ENCODE results near the gene PLCXD3.

The PLCXD3 gene

DNA sequence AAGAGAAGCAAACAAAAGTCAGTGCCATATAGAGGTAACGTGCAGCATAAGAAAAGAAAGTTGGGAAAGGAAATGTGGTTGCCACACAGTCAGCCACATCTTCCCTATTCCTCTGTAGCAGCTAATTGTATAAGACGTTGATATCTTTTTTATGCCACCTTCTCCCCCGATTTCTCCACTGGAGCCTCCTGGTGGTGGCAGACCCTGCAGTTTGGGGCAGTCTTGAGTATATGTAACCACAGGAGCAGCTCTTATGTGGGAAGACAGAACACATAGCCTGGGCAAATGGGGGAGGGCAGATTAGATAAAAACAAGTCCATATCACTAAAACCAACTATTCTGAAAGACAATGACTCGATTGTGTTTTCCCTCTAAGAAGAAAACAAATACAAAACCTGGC lies 99.7 kb downstream of the PLCXD3 start:
- DNase-seq = no peak

DNA sequence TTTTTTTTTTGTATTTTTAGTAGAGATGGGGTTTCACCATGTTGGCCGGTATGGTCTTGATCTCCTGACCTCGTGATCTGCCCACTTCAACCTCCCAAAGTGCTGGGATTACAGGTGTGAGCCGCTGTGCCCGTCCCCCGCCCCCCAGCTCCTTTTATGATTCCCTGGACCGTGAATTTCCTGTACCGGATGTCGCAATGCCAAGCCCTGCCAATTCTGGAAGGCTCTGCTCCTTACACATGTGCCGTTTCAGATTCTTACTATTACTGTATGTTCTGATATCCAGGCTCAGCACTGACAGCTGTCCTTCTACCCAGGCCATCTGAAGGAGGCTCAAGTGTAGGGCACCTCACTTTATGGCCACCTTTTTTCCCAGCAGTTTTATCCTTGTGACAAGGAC lies 100.1 kb downstream of the PLCXD3 start:
- no peak for DNase-seq

DNA sequence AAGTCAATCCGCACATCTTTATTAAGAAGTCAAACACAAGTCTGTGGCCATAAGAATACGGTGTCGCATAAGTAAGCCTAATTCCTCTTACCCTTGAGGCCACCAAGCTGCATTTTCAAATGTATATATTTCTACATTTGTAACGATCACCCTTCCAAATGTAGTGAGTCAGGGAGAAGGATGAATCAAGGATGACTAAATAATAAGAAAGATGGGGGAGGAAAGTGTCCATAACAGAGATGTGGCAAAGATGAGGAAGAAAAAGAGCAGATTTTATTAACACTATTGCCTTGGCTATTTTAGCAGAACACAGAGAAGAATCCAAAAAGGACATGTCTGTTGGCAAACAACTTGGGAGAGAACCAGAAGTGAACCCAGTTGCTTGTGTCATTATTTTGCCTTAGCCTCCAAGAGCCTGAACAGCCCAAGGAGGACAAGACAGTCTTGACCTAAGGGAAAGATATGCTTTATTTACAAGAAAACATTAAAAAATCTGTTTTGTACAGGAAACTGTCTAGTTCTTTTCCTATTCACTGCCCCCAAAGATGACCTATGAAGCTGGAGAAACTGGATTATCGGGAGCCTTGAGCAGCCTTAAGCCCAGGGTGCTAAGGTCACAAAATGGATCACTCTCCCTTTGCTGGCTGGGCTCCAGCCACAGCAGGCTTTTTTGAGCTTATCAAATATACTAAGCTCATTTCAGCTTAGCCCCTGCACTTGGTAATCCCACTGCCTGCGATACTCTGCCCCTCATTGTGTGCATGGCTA lies 101.5 kb downstream of the PLCXD3 start:
- peak; percentile 73 for DNase-seq

DNA sequence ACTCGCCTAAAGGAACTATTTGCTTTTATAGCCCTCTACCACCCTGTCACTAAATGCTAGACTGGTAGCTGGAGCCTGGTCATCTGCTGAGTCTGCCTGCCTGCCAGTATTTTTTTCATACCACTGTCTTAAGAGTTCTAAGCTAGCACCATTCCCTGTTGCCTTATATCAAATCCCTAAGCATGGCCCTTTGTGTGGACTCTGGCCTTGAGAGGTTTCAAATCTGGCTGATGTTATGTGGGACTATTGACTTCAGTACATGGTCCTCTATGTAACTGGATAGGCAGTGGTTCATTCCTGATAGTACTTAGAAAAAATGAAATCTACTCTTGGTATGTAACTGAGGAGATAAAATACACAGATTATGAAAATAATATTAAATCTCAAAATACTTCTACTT lies 103.5 kb downstream of the PLCXD3 start:
- DNase-seq = no peak

DNA sequence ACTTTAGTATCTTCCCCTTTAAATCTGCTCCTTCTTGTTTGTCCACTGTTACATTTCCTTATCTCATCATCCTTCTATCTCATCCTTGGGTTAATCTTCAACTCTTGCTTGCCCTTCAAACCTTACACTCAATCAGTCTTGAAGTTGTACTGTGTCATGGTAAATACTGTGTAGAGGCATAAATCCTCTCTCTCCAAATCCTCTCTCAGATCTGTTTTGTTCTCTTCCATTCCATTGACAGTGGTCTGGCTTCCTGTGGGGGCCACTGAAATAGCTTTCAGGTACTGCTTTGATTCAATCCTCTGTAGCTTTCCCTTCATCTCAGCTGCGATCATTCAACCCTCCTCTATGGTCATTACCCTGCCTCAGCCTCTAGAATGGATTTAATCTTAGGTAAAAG lies 104.0 kb downstream of the PLCXD3 start:
- DNase-seq = no peak

DNA sequence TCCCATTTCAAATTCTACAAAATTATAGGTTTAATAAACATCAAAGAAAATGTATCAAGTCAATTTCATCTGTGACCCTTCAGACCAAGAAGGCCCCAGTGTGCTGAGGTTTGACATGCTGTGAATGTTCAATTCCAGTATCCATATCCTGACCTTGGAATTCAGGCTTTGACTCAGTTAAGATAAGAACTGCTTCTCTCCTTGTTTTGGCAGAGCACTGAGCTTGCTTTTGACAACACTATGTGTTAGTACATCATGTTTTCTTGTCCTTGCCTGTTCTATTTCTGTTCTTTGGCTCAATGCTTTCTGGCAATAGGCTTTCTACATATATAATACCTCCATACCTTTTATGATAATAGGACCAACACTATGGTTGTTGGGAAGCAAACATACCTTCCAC lies 105.6 kb downstream of the PLCXD3 start:
- no peak for DNase-seq

DNA sequence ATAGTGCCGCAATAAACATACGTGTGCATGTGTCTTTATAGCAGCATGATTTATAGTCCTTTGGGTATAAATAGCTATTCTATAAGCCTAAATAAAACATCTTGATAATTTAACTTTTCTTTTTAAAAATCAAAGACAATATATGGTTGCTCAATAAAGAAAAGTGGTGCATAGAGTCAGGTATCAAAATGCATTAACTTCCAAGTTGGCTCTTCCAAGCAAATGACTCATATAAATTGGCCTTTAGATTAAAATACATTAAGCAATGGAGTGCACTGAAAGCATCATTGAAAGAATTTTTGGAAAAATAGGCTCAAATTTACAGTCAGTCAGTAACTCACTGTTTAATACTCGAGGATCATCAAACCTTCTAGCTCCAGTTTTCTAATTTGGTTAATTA lies 106.6 kb downstream of the PLCXD3 start:
- no peak for DNase-seq

DNA sequence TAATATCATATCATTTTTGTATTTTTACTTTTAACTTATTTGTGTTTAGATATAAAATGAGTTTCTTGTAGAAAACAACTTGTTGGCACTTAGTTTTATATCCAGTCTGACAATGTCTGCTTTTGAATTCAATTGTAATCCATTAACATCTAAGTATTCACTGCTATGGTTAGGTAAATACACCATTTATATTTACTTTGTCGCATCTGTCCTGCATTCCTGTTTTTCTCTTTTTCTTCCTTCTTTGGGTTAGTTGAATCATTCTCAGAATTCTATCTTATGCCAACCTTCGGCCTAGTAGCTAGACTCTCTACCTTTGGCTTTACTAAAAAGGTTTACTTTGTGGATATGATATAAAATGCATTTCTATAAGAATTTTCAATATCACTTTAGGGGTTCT lies 107.6 kb downstream of the PLCXD3 start:
- no peak for DNase-seq

DNA sequence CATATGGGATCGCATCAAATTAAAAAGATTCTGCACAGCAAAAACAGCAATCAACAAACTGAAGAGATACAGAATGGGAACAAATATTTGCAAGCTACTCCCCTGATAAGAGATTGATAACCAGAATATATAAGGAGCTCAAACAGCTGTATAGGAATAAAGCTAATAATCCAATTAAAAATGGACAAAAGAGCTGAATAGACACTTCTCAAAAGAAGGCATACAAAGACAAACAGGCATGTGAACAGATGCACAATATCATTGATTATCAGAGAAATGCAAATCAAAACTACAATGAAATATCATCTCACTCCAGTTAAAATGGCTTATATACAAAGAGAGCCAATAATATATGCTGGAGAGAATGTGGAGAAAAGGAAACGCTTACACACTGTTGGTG lies 110.6 kb downstream of the PLCXD3 start:
- no peak for DNase-seq

DNA sequence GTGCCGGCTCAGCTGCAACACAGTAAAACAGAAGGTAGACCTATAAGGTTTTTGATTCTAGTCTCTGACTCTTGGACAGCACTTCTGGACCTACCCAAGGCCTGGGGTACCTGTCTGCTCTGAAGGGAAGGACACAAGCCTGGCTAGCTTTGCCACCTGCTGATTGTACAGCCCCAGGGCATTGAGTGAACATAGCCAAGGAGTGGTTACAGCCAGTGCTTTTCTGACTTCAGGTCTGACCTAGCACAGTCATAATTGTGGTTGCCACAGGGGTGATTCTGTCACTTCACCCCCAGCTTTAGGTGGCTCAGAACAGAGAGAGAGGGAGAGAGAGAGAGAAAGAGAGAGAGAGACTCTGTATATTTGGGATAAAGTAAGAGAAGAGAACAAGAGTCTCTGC lies 118.4 kb downstream of the PLCXD3 start:
- no peak for DNase-seq

DNA sequence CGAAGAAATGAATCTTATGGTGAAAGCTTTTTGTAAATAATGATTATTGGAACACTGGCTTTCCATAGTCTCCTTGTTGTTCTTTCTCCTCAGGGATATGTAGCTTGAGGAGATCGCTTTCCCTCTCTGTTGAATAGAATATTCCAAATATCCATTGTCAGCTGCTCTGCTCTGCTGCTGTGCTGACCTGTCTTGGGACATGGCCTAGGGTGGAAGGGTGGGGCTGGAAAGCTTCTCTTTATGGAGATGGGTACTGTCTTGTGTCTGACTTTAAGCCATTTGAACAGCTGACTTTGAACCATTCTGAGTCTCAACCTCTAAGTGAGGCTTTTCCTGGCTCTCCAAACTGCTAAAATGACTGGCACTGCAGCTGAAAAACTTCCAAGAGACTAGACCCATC lies 135.8 kb downstream of the PLCXD3 start:
- DNase-seq = no peak

DNA sequence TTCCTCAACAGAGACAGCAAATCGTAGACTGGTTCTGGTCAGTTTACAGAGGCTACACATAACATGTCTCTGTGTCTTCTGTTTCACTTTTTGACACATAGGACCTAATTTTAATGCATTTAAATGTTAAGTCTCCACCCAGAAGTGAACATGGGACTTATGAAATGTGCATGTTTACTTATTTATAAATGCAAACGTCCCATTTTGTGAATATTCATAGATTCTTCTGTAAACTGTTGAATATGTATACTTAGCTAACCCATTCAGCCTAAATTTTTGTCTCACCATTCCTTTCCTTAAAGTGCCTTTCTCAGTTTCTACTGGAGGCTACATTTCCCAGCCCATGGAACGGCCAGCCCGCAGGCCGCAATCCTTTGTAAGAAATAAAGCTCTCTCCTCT lies 137.2 kb downstream of the PLCXD3 start:
- no peak for DNase-seq

DNA sequence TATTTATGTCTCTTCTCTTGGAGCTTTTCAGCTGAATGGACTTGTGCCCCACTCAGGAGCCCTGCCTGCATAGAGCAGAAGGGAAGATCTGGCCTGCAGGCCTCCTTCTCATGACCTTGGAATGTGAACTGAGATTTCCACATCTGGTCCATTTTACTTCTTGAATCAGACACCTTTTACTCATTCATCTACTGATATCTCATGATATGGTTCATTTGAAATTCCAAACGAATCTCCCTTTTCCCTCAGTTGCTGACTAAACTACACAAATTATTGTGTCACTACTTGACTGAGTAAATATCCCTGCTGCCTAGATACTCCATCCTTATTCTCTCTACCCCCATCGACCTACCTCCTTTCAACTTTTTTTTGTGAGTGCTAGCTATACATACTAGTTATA lies 138.7 kb downstream of the PLCXD3 start:
- DNase-seq = peak; percentile 73

DNA sequence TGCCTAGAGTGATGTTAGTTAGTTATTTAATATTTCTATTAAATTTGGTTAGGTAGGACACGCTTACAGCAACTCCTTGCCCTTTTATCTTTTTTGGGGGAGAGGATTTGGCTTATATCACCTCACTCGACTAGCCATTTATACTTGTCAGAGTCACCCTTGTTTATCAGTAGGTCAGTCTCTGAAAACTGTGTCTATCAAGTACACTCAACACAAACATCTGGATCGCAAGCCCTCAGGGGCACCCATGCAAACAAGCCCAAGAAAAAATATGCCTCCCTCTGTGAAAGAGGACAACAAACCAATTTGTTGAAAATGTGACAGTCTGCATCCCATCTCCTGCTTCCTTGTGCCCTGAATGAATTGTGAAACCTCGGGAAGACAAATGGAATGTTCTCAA lies 139.9 kb downstream of the PLCXD3 start:
- no peak for DNase-seq

DNA sequence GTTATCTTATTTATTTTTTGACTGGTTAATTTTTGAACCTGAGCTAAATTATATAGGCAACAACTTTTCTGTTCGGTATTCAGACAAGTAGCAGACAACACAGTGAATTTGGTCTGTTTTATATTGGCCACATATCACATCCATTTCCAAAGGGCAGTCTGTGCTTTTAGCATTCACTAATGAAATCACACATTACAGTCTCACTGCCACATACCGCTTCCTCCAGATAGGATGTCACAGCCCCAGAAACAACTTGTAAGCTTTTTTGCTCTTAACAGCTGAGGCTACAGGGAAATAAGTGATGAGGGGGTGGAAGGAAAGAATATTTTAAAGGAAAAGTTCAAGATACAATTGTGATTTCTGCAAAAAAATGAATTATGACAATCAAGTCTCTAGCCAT lies 140.6 kb downstream of the PLCXD3 start:
- no peak for DNase-seq

DNA sequence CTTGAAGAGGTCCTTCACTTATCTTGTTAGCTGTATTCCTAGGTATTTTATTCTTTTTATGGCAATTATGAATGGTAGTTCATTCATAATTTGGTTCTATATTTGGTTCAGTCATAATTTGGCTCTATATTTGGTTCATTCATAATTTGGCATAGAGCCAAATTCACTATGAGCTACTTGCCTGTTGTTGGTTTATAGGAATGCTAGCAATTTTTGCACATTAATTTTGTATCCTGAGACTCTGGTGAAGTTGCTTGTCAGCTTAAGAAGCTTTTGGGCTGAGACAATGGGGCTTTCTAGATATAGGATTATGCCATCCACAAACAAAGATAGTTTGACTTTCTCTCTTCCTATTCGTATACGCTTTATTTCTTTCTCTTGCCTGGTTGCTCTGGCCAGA lies 142.2 kb downstream of the PLCXD3 start:
- DNase-seq = peak; percentile 33

DNA sequence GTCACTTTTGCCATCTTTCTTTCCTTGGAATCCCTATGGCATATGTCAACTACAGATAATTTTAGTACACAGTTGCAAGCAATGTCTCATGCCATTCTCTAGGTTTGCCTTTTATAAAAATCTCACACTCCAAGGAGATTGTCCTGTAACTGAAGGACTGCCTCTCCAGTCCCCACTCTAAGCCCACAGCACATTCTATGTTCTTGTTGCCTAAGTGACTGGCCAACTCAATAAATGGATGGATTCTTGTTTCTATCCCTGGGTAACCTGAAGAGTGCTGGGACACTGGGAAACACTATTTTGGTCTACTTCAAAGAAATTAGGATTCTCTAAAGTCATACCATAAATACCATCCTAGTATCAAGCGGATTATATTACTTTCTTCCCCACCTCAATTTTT lies 145.0 kb downstream of the PLCXD3 start:
- no peak for DNase-seq

DNA sequence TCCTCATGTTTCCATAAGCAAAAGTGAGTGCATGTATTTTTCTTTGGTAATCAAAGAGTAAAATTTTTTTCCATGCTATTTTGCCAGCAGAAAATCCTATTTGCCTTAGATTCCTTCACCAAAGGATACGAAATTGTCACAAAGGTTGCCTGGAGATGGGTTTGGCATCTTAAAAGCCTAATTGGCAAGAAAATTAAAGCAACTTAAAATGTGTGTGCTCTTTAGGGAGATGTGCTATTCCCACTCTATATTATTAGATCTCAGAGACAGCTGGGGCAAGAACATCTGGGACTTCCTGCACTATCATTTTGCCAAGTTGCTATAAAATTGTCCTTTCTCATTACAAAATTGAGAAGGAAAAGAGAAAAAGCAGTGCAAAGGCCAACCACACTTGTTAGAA lies 146.1 kb downstream of the PLCXD3 start:
- DNase-seq = no peak

DNA sequence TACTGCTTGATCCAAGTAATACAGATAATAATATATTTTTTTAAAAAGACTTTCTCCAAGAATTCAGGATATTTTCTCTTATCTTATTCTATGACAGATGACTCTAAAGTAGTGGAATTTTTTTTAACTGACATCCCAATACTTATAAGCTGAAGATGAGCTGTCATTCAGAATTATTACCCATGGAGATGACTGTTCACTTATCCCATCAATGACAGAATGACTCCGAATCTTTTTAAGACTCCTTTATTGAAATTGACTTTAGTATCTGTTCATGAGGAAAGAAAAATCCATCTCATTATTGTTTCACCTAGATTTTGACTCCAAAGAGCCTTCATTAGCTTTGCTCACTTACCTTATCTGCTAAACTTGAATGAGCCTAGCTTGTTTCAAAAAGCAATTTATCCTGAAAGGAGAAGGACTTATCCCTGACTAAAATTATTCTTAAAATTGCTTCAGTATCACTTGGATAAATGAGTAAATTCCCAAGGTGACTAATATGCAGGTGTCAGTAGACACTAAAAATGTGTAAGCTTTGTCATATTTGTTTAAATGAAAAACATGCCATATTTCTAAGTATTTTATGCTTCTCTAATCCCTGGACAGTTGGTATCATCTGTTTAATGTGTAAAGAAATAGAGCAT lies 146.9 kb downstream of the PLCXD3 start:
- no peak for DNase-seq

DNA sequence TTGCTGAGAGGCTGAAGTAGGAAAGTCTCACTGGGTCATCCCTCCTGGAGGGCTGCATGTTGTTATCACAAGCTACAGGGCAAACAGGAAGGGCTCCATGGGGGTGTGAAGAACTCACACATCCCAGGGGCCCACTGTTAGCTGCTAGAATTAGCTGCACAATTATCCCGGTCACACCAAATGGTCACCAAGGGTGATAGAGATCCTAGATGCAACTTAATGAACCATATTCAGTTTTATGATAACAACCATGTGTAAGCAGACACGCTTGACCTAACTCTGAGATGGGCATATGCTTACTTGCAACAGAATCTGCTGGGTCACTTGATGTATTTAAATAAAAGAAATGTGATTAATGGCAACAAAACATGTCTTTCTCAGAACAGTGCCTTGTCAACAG lies 153.6 kb downstream of the PLCXD3 start:
- DNase-seq = no peak

DNA sequence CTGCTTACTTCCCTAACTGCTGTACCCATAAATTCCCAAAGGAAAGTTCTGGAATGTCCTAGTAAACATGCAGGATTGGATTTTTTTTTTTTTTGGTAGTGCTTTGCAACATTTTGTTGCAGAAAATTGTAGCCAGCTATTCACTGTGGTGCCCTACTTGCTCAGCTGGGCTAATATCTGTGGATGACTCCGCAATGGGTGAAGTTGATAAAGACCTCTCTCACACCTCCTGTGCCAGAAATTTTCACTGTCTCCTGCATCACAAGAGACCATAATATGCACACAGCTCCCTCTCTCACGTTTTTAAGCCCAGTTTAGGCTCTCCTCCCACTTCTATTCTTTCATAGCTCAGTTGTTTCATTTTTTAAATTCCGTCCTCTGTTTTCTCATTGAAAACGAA lies 160.6 kb downstream of the PLCXD3 start:
- no peak for DNase-seq

DNA sequence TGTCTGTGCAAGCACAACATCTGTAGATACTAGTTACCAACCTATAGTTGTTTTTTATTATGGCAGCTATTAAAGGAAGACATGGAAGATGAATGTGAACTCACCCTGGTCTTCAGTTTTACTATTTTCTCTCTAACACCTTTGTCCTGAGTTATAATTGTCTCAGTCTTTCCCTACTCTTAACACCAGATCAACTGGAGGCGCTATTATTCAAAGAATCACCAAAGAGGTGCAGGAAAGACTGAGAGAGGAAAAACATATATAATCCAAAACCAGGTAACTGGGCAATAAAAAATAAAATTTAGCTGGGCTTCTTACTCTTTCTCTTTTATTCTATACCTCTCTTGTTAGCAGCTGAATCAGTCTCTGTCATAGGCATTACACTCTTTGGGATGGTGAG lies 162.8 kb downstream of the PLCXD3 start:
- no peak for DNase-seq

DNA sequence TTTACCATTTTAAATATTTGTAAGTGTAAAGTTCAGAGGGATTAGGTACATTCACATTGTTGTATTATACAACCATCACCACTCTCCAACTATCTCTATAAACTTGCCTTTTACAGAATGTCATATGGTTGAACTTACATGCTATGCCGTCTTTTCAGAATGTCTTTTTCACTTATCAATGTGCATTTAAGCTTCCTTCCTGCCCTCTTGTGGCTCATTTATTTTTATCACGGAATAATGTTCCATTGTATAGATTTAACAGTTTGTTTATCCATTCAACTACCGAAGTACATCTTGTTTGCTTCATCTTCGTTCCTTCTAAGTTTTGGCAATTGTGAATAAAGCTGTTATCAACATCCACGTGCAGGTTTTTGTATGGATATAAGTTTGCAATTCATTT lies 163.8 kb downstream of the PLCXD3 start:
- DNase-seq = no peak

DNA sequence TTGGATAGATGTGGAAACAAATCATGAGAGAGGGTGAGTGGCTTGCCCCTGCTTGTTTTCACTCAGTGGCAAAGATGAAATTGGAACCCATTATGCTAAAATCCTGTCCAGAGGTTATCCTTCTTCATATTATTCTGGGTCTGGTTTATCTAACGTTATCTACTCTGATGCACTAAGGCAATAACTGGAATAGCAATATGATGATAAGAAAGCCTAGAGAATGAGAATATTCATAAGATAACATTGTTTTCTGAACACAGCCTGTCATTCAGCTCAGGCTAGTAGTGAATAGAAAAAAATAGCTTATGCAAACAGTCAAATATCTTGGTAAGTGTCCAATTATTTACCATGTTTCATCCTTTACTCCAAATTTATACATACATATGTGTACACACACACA lies 165.1 kb downstream of the PLCXD3 start:
- DNase-seq = no peak

DNA sequence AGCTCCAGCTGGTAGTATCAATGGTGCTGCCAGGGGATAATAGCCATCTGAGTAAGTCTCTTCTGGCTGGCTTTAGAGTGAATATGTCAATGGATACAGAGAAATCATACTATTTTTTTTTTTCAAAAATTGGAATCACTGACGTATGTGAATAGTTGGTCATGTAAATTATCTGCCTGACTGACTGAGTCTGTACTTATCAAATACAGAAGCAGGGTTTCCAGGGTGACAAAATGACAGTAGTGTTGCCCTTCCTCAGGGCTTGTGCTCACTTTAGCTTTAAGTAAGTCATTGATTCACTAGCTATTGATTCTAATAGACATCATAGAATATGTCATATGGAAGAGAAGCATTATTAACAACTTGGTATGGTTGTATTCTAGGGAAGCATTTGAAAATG lies 171.1 kb downstream of the PLCXD3 start:
- DNase-seq = no peak
